HG03439 (cell line): ENCODE results near the gene PALLD.
"Not testable (repeated sequence)": the region's sequence is repeated elsewhere in the genome, so short reads cannot be mapped to it uniquely, and the experiment has no call there.

Experiments
- ATAC-seq: cut with Tn5 transposase; IDR thresholded peaks from one replicate; pipeline ENCODE4 v1.9.1; 2021; ENCODE audit warnings: mild to moderate bottlenecking, moderate library complexity; ENCODE audit not compliant: unreplicated experiment

PALLD gene

GRCh38 chr4:168804146-168804545, 307.3 kb downstream of the PALLD start:
- ATAC-seq, result no peak

DNA sequence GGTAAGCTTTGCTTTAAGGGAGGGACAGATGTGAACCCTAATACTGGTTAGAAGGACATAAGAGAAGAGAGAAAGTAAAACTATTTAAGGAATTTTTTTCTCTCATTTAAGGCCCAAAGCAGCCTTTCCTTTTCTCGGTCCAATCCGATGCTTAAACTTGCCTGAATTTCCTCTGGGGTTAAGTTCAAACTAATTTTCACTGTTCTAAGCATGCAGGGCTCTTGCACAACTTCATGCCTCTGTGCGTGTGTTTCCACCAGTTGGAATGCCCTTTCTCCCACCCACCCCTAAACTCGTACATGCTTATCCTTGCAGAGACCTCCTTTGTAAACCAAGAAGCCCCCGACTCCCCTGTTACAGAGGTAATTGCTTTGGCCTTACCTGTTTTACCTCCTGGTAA, 308.5 kb downstream of the PALLD start:
- no peak for ATAC-seq

GRCh38 chr4:168806247-168806646, 309.4 kb downstream of the PALLD start:
- ATAC-seq, result not testable (repeated sequence)

DNA sequence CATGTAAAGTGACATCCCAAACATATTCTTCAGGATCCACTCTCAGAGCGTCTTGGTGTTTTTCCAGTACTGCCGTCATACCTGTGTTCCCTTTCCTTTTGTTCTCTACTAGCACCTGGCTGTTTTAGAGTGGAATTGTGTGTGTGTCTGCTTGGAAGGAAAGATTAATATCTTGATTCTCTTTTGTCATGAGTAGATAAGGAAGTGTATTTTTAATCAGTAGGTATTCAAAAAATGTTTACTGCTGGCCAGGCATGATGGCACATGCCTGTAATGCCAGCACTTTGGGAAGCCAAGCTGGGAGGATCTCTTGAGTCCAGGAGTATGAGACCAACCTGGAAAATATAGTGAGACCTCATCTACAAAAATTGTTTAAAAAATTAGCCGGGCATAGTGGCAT, 314.4 kb downstream of the PALLD start:
- no peak for ATAC-seq

DNA sequence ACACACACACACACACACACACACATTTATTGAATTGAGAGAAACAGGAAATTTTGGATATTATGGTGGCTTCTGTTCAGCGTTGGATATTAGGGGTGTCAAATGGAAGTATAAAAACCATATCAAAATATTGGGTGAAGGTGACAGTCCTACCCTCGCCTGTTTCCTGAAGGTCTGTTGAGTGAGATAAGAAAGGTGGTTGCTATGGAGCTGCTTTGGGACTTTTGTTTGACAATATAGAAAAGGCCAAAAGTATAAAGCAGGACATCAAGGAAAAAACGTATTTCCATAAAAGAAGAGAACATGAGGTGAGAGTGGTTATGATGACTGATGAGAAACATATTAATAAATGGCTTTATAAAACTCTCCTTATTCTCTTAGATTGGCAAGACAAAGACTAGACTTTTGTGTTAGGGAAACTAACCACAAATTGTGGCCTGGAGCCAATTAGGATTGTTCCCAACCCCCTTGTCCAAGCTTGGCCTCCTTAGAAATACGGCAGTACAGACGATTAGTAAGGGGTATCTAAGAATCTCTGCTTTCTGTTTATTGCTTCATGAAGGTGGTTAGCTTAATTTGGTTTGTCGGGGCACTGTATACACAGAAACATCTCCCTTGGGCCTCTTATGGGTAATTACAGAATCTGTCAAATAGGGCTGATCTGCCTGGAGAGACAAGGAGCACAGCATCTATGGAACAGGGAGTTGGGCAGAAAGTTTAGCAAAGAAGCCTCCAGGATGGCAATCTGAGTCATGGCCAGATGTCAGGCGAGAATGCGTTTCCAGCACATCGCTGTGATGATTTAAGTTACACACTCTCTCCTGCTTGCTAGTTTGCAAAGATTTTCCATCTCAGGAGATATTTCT, 315.2 kb downstream of the PALLD start:
- ATAC-seq, result no peak

- no peak for ATAC-seq
These were observed 316.0 kb downstream of the PALLD start for GRCh38 chr4:168812806-168813205.

DNA sequence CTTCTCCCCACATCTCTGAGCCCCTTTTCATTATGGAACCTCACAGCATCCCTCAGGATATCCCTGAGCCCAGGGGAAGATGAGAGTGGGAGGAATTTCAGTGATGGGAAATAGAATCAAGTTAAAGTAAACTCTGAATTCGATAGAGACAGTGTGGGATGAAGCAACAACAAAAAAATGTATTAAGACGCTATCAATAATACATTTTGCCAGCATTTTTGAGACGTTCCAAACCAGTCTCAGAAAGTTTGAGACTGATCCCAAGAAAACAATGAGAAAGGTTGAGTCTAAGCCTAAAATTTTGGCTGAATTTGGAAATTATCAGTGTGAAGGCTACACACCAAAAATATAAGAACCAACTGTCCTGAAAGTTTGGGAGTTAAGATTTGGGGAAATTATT, 317.0 kb downstream of the PALLD start:
- ATAC-seq, result no peak

- ATAC-seq, result no peak
These were observed 318.8 kb downstream of the PALLD start for GRCh38 chr4:168815379-168816345.

GRCh38 chr4:168817370-168817769, 320.5 kb downstream of the PALLD start:
- no peak for ATAC-seq

DNA sequence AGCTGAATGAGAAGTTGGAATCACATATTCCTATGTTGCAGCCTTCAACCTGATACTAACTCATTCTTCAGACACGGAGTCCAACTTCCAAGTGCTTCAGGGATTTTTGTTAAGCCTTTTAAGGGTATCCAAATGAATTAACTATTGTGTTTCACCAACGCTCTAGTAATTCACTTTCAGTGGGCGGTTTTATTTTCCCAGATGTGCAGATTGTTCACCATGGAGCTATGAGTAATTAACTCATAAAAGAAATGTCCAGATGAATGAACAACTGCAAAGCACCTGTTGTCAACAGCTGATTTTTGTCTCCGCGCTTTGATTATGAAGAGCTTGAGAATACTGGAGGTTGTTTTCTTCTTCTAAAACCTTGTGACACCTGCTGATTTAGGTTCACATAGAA, 325.6 kb downstream of the PALLD start:
- ATAC-seq, result no peak

DNA sequence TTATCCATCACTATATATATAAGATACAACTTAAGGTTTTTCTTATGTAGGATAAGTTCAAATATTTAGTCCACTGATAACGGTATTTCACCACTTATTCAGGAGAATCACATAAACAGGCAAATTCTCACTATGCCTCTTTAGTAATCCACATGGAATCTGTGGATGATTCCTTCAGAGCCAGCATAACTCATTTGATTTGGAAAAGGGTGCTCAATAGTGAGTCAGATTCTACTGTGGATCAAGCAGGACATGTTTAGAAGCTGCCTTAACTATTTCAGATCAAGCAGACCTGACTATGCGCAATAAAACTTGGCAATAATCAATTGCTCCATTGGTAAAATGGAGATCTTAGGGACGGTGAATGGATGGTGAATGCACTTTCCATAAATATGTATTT, 329.1 kb downstream of the PALLD start:
- ATAC-seq, result no peak

DNA sequence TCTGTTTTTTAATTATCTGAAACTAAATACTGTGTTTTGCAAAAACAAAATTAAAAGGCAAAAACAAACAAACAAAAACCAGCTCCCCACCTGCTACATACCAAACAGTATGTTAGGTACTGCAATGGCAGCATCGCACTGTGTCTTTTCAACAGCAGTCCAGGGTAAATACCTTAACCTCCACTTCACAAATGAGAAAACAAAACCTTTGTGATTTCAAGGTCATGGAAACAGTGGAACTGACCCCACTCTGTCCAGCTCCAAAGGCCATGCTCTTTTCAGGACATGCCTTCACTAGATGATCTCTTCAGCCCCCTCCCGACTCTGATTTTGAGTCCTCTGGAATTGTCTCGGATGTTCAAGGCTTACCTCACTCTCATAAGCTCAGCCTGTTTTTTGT, 329.8 kb downstream of the PALLD start:
- no peak for ATAC-seq

DNA sequence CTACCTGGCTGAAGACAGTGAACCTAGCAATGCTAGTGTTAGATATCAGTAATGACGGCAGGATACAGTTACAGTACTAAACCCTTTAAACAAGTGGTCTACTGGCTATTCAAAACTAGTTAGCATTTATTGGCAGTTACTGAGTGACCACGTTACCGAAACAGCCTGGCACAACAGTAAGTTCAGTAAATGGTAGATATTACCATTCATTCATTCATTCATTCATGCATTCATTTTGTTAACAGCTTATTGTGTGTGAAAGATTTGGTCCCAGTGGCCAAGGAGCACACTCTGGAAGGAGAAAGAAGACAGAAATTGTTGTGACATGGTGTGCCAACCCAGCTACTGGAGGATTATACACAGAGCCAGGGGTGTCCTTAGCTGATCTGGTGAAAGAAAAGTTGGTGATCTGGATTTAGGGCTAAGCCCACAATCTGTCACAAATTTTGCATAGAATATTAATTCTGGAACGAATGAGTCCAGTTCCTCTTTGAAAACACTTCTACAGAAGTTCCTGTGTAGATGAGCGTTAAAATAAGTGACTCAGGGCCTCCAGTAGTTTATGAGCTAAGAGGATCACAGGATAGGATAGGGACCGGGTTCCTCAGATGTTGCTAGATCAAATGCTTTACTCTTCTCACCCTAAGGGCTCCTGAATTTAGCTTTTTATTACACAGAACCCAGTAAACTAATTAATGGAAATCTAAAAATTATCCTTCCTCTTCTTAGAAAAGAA, 334.1 kb downstream of the PALLD start:
- ATAC-seq, result no peak

DNA sequence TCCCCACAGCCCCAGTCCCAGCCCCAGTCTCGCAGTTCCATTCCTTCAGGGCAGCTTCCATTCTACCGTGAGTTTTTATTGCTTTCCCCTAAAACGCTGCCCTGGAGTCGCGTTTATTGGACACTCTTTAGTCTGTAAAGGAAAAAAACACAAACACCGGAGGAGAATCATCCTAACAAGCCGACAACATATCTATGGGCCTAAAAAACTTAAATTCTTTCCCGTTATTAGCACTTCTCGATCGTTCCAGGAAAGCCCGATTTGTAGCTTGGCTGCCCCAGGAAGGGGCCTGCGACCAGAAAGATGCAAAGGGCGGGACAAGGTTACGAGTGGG, 334.7 kb downstream of the PALLD start:
- no peak for ATAC-seq

DNA sequence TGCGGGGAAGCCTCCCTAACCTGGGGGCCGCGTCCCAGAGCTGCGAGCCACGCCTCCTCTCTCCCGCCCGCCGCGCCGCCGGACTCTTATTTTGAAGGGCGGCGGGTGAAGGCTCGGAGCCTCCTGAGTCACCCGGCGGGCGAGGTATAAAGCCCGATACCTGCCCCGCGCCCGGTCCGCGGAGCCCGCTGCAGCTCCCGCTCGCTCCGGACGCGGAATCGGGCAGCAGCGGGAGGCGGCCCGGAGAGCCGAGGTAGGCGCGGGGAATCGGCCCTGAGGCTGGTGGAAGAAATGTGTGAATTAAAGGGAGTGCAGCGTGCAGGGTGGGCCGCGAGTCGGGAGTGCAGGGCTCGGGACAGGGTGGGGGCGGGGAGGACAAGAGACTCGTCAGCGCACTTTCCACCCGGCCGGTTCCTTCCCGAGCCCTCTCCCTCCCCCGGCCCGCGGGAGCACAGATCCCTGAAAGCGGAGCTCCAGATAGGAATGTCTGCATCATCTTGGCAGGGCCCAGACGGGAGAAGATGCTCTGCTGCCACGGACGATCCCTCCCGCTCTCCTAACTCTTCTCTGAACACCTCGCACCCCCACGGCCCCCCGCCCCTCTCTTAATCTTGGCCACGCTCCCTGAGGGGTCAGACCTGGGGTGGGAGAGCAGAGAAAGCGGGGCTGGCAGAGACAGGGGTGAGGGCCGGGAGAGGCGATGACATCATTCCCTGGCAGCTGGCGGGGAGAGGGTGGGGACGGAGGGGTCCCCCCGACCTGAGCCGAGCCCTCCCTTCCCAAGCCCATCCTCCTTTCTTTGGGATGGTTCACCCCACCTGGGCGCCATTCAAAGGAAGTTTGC, 335.3 kb downstream of the PALLD start:
- ATAC-seq, result peak; percentile 94

DNA sequence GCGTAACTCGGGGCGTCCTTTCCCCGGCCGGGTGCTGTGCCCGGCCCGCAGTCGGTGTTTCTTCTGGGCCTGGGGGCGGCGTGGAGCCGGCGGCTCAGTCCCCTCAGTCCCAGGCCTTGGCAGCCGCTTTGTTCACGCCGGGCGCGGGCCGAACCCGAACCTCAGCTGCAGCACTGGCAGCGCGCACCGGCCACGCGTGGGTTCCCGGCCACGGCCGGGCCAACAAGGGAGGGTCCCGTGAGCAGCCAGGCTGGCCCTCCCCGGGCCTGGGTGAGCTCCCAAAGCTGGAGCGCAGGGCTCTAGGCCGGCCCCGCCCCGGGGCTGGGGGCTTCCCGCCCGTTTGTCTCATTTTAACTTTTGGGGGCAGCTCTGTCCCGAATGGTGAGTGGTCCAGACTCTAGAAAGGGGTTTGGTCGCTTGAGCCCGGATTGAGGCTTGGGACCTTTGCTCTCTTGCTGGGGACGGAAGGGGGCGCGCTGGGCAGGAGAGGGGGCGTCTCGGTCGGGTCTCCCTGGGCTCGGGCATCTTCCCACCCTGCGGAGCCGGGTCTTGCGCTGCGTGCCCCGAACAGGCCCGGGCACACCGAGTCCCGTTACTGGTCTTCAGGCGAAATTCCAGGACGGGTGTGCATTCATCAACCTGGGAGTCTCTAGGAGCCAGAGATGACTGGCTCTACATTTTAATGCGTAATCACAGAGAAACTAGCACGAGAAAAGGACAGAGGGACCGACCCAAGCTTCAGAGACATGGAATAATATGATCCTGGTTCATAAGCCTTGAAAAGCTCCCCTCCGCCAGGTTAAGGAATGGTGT, 336.1 kb downstream of the PALLD start:
- ATAC-seq, result no peak

DNA sequence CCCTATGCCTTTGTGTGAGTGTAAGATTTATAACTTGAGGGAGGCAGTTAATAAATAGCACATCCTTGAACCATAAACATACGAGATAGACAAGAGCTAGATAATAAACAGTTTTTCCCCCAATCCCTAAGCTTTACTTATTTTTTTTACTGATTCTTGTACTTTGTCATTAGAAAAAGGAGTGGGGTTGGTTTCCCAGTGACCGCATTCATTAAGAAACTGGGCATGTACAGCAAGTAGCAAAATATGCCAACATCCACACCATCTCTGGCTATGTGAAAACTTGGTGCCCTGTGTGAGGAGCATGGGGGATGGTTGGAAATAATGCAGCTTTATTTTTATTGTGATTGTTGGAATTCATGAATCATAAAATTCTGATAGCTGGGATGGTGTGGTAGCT, 337.0 kb downstream of the PALLD start:
- ATAC-seq, result no peak

DNA sequence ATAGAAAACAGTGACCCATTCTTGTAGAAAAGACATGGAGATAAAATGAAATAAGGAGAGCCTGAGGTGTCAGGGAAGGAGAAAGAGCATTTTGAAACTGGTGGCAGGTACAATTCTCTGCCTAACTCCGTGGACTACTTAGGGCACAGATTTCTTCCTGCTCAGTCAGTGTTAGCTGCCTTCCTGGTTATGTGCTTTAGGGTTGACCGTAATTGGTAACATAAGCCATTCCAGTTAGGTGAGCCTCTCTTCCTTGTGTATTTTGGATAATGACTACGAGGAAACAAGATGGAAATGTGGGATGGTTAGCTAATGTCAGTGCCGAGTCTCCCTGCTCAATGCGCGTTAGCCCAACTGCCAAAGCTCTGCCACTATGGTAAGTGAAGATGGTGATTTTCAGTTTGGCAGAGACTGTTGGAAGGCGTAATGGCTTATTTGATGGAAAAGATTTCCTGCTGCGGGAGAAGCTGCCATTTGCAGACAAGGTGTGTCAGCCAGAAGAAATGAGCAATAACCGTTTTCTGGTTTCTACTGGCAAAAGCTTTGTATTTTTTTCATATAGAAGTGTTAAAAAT, 339.1 kb downstream of the PALLD start:
- ATAC-seq, result no peak

GRCh38 chr4:168836490-168836889, 339.6 kb downstream of the PALLD start:
- ATAC-seq, result no peak
